BE2C (cell line): ENCODE measurements around the gene NFIC.

Source experiments
- DNase-seq: peaks from one replicate; pipeline ENCODE4 v3.0.0-alpha.2; 2020
- H3K27me3 ChIP-seq: fragments of 250-450 bp; sonication (Bioruptor Pico); 2 replicates; pipeline ENCODE4 v1.5.1; 2020; ENCODE audit warnings: mild to moderate bottlenecking
- H3K36me3 ChIP-seq: fragments of 250-450 bp; sonication (Bioruptor Pico); 2 replicates; pipeline ENCODE4 v1.5.1; 2020; ENCODE audit warnings: mild to moderate bottlenecking
- H3K4me1 ChIP-seq: fragments of 250-450 bp; sonication (Bioruptor Pico); 2 replicates; pipeline ENCODE4 v1.5.1; 2020
- H3K4me3 ChIP-seq: 2 replicates; pipeline ENCODE4 v1.5.1; 2011; ENCODE audit warnings: low read depth, low read length
- H3K9me3 ChIP-seq: fragments of 250-450 bp; sonication (Bioruptor Pico); 2 replicates; pipeline ENCODE4 v1.5.1; 2020
- CTCF ChIP-seq: IDR thresholded peaks from 2 replicates; pipeline ENCODE4 v1.5.1; 2012; ENCODE audit warnings: mild to moderate bottlenecking, low read depth, low read length

NFIC gene

GRCh38 chr19:3477951-3478350 lies 111.6 kb downstream of the NFIC start:
- no peaks in the 10 kb centered on the region for H3K4me1 ChIP-seq
- no peak overlapping the region for H3K4me3 ChIP-seq
- no peak for DNase-seq
- no peaks in the 10 kb centered on the region for H3K9me3 ChIP-seq
- peaks cover 23% of the 10 kb centered on the region for H3K27me3 ChIP-seq
- TF ChIP-seq CTCF, result no peak
- no peaks in the 10 kb centered on the region for H3K36me3 ChIP-seq

- peaks cover 30% of the 10 kb centered on the region for H3K27me3 ChIP-seq
- no peaks in the 10 kb centered on the region for H3K4me1 ChIP-seq
- H3K4me3 ChIP-seq, result no peak overlapping the region
- H3K9me3 ChIP-seq, result no peaks in the 10 kb centered on the region
- TF ChIP-seq CTCF, result no peak
- no peak for DNase-seq
- no peaks in the 10 kb centered on the region for H3K36me3 ChIP-seq
Measured at GRCh38 chr19:3478409-3479176, 112.2 kb downstream of the NFIC start.

- no peaks in the 10 kb centered on the region for H3K4me1 ChIP-seq
- no peak overlapping the region for H3K4me3 ChIP-seq
- no peaks in the 10 kb centered on the region for H3K36me3 ChIP-seq
- TF ChIP-seq CTCF, result no peak
- H3K27me3 ChIP-seq, result peaks cover 37% of the 10 kb centered on the region
- no peaks in the 10 kb centered on the region for H3K9me3 ChIP-seq
- peak; percentile 63 for DNase-seq
Measured at GRCh38 chr19:3479177-3479833, 112.9 kb downstream of the NFIC start.

DNA sequence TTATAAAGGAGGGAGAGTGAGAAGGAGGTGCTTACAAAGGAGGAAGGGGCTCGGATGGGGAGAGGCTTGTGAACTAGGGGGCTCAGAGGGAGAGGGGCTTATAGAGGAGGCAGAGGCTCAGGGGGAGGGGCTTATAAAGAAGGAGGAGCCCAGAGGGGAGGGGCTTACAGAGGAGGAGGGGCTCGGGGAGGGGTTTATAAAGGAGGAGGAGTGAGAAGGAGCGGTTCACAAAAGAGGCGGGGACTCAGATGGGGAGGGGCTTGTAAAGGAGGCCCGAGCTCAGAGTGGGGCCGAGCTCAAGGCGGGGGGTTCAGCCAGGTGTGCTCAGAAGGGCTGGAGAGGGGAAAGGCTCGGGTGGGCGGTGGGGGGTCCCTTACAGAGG lies 113.4 kb downstream of the NFIC start:
- Histone ChIP-seq H3K27me3 (peaks cover 40% of the 10 kb centered on the region), H3K4me3 (no peak overlapping the region), H3K36me3 (no peaks in the 10 kb centered on the region), H3K4me1 (no peaks in the 10 kb centered on the region), H3K9me3 (no peaks in the 10 kb centered on the region)
- no peak for TF ChIP-seq CTCF
- peak; percentile 67 for DNase-seq

DNA sequence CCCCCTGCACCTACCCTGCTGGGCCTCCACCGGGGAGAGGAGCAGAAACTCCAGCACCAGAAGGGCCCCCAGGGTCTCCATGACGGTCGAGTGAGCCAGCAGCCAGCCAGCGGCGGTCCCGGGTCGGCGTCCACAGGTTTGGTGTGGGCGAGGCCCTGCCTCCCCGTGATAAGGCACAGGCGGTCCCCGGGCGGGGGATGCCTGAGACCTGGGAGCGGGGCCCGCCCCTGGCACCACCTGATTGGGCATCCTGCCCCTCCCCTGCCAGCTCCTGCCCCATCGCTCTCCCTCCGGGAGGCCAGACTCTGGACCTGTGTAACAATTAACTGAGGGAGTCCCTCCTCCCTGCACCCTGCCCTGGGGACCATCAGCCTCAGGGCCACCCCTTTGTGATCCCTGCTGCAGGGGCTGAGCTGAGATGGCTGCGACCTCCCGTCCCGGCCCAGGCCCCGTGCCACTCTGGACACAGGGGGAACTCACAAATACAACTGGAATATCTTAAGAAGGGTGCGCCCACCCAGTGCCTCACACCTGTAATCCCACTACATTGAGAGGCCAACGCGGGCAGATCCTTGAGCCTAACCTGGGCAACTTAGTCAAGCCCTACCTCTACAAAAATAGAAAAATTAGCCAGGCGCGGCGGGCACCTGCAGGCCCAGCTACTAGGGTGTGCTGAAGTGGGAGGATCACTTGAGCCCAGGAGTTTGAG lies 114.2 kb downstream of the NFIC start, which contains the start of gene SMIM24:
Gene SMIM24 (minus strand): TSS at position 143 of the 709 bp plus-strand sequence. CDS start 62 bp downstream, at position 81.
- no peak for DNase-seq
- Histone ChIP-seq H3K9me3 (no peaks in the 10 kb centered on the region), H3K4me1 (no peaks in the 10 kb centered on the region), H3K36me3 (no peaks in the 10 kb centered on the region), H3K27me3 (peaks cover 40% of the 10 kb centered on the region), H3K4me3 (no peak within 1 kb of the TSS)
- TF ChIP-seq CTCF, result no peak
